ENCODE measurements around the gene NFATC3. TPM values are rescaled to one million over a fixed set of nuclear protein-coding genes. Genes with fewer than 3 reads are reported as not detected.

Gene NFATC3
- total RNA-seq, 1 experiment from 2014 or later: 33.0 TPM

DNA sequence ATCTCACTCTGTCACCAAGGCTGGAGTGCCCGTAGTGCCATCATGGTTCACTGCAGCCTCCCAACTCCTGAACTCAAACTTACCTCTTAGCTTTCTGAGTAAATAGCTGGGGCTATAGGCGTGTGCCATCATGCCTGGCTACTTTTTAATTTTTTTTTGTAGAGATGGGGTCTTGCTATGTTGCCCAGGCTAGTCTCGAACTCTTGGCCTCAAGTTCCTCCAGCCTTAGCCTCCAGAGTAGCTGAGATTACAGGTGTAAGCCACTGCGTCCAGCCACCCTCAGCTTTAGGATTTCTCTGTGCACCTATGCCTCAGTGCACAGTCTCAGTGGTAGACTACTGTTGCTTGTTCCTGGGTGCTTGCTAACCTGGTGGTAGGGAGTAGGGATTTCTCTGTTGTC lies 184.6 kb downstream of the NFATC3 start:
- Histone ChIP-seq H3K4ac (ENCODE audit: low read depth, low read length) (no peak overlapping the region), H3K9me3 (ENCODE audit: control insufficient read depth, low read depth, low read length) (no peaks in the 10 kb centered on the region), H4K91ac (ENCODE audit: insufficient read length, low read depth, low read length) (no peak overlapping the region), H3K18ac (ENCODE audit: insufficient read length, low read depth, low read length) (no peak overlapping the region), H2BK12ac (ENCODE audit: insufficient read length, low read depth, low read length) (no peak overlapping the region), H4K5ac (ENCODE audit: insufficient read length, low read depth, low read length) (no peak overlapping the region), H4K8ac (replicated peaks; ENCODE audit: insufficient read length, low read depth, low read length) (no peak overlapping the region), H3T11ph (ENCODE audit: low read length) (no peak overlapping the region), H2BK15ac (ENCODE audit: low read depth, low read length) (no peak overlapping the region), H4K20me1 (ENCODE audit: control insufficient read depth, insufficient read depth, insufficient read length) (no peaks in the 10 kb centered on the region), H3K56ac (ENCODE audit: insufficient read length, low read depth, low read length) (no peak overlapping the region), H3K27ac (ENCODE audit: insufficient read length, low read depth, low read length) (no peak overlapping the region), H2BK5ac (ENCODE audit: insufficient read length, low read length) (no peak overlapping the region), H3K79me1 (ENCODE audit: insufficient read depth, low read depth, low read length, poor library complexity, severe bottlenecking) (peaks cover 3% of the 10 kb centered on the region), H3K79me2 (ENCODE audit: insufficient read depth, low read length) (peaks cover 1% of the 10 kb centered on the region; the same call in 1 of the 2 replicates), H3K4me2 (ENCODE audit: insufficient read depth, insufficient read length, low read length) (no peak overlapping the region), H3K14ac (ENCODE audit: insufficient read depth, low read length) (no peak overlapping the region), H3K23me2 (ENCODE audit: insufficient read length, low read depth, low read length, poor library complexity, severe bottlenecking) (peaks cover 6% of the 10 kb centered on the region), H2BK120ac (ENCODE audit: low read depth, low read length, poor library complexity, severe bottlenecking) (no peak overlapping the region), H2AFZ (ENCODE audit: low read length) (no peak overlapping the region), H2BK20ac (ENCODE audit: low read depth, low read length, poor library complexity, severe bottlenecking) (no peak overlapping the region), H3K4me1 (ENCODE audit: insufficient read depth, low read length) (peaks cover 6% of the 10 kb centered on the region; the same call in 1 of the 2 replicates), H3K23ac (ENCODE audit: insufficient read length, low read depth, low read length) (no peak overlapping the region), H3K27me3 (ENCODE audit: insufficient read depth, low read length) (no peaks in the 10 kb centered on the region), H3K9ac (ENCODE audit: extremely low read depth, insufficient read length, low read length) (no peak overlapping the region), H2AK5ac (ENCODE audit: insufficient read length, low read length) (no peak overlapping the region)
- TF ChIP-seq, protein P1, sequence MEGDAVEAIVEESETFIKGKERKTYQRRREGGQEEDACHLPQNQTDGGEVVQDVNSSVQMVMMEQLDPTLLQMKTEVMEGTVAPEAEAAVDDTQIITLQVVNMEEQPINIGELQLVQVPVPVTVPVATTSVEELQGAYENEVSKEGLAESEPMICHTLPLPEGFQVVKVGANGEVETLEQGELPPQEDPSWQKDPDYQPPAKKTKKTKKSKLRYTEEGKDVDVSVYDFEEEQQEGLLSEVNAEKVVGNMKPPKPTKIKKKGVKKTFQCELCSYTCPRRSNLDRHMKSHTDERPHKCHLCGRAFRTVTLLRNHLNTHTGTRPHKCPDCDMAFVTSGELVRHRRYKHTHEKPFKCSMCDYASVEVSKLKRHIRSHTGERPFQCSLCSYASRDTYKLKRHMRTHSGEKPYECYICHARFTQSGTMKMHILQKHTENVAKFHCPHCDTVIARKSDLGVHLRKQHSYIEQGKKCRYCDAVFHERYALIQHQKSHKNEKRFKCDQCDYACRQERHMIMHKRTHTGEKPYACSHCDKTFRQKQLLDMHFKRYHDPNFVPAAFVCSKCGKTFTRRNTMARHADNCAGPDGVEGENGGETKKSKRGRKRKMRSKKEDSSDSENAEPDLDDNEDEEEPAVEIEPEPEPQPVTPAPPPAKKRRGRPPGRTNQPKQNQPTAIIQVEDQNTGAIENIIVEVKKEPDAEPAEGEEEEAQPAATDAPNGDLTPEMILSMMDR (conservative IDR thresholded peaks at IDR 0.05): no peak
- no peak overlapping the region for H3K4me3 Mint-ChIP-seq
- DNase-seq: no peak
- peaks cover 5% of the 10 kb centered on the region; the same call in 1 of the 2 replicates for H3K27me3 Mint-ChIP-seq (ENCODE audit: low read depth)
- peaks cover 24 to 29% of the 10 kb centered on the region in 2 experiments for H3K4me1 Mint-ChIP-seq
- WGBS (ENCODE audit: extremely low coverage, insufficient read length, low lambda C conversion rate): no CpG with 5 or more reads among the region's 4 CpGs
- H3K9me3 Mint-ChIP-seq: no peaks in the 10 kb centered on the region
- no peak overlapping the region; a peak in 1 of 7 replicates for H3K27ac Mint-ChIP-seq
- peaks cover 9 to 20% (median 11%) of the 10 kb centered on the region in 3 experiments; a peak in 5 of 7 replicates for H3K36me3 Mint-ChIP-seq (ENCODE audit: insufficient read depth in 1 of 3, low read depth in 3 of 3)
